MCF 10A (cell line): Measurements from ENCODE around the gene DMBT1. TPM values are rescaled to one million over a fixed set of nuclear protein-coding genes. Genes with fewer than 3 reads are reported as not detected.

Experiments
- BruUV-seq: library from RNA; stranded (reverse); fragments of 400-500 nt; replicated peaks from 2 replicates; lab custom pipeline; 2021; lab: Mats Ljungman, UMichigan
- CTCF ChIA-PET: fragments of 300-600 bp; sonication (Branson Sonifier 250); formaldehyde crosslinking; extraction: SDS; loops from one replicate; lab custom pipeline; 2021; ENCODE audit warnings: antibody characterized with exemption, inconsistent platforms; lab: Yijun Ruan, JAX
- POLR2A ChIA-PET: fragments of 300-600, 350-650 bp; sonication (Branson Sonifier 250); formaldehyde crosslinking; extraction: SDS; loops from one replicate; lab custom pipeline; 2020; ENCODE audit warnings: antibody characterized with exemption, inconsistent platforms; lab: Yijun Ruan, JAX
- DNase-seq: peaks from one replicate; pipeline ENCODE4 v3.0.0-alpha.2; 2018; ENCODE audit not compliant: unreplicated experiment
- H3K27ac Mint-ChIP-seq: one replicate; pipeline ENCODE4 v1.8.0; 2022; ENCODE audit warnings: mild to moderate bottlenecking, low read depth, mixed read lengths; ENCODE audit not compliant: unreplicated experiment
- H3K27me3 Mint-ChIP-seq: one replicate; pipeline ENCODE4 v1.8.0; 2022; ENCODE audit warnings: mixed read lengths; ENCODE audit not compliant: insufficient read depth, unreplicated experiment
- H3K36me3 Mint-ChIP-seq: one replicate; pipeline ENCODE4 v1.8.0; 2022; ENCODE audit warnings: mild to moderate bottlenecking, moderate library complexity, mixed read lengths; ENCODE audit not compliant: insufficient read depth, unreplicated experiment
- H3K4me1 Mint-ChIP-seq: one replicate; pipeline ENCODE4 v1.8.0; 2022; ENCODE audit warnings: mixed read lengths; ENCODE audit not compliant: insufficient read depth, unreplicated experiment
- H3K4me3 Mint-ChIP-seq: one replicate; pipeline ENCODE4 v1.8.0; 2022; ENCODE audit warnings: mild to moderate bottlenecking, moderate library complexity, mixed read lengths; ENCODE audit not compliant: unreplicated experiment
- H3K9me3 Mint-ChIP-seq: one replicate; pipeline ENCODE4 v1.8.0; 2022; ENCODE audit warnings: mixed read lengths; ENCODE audit not compliant: unreplicated experiment
- CTCF ChIP-seq: fragments of 200-600 bp; IDR thresholded peaks from one replicate; pipeline ENCODE4 v1.8.0; 2022; ENCODE audit warnings: antibody characterized with exemption, mild to moderate bottlenecking; ENCODE audit not compliant: unreplicated experiment
- intact Hi-C: fragments of 100-400 bp; cut with micrococcal nuclease; formaldehyde crosslinking; loops from 2 replicates; pipeline ENCODE4 v1.14.1; 2022
- total RNA-seq: library from RNA; stranded (reverse); gene quantifications from 2 replicates; pipeline ENCODE4 v1.2.3, GENCODE V29; 2022

Gene DMBT1
- total RNA-seq, 1 experiment from 2014 or later, result 7.6 TPM

GRCh38 chr10:122665329-122665860 lies 104.8 kb downstream of the DMBT1 start:
- no peak for DNase-seq
- intact Hi-C loops, result no loop called here
- ChIA-PET CTCF (no interaction called here), POLR2A (interaction anchor here (0.9 kb wide), 1 partner anchor 39 kb away, joined by 3 read pairs; no protein-coding TSS in a partner anchor)
- TF ChIP-seq CTCF, result no peak
- Mint-ChIP-seq H3K27me3 (peaks cover 29% of the 10 kb centered on the region), H3K4me1 (no peaks in the 10 kb centered on the region), H3K4me3 (no peak overlapping the region), H3K36me3 (no peaks in the 10 kb centered on the region), H3K9me3 (no peaks in the 10 kb centered on the region), H3K27ac (no peak overlapping the region)
- no TSS peak for BruUV-seq

- ChIA-PET CTCF (no interaction called here), POLR2A (no interaction called here)
- no peak for DNase-seq
- Mint-ChIP-seq H3K36me3 (no peaks in the 10 kb centered on the region), H3K27me3 (peaks cover 29% of the 10 kb centered on the region), H3K4me3 (no peak overlapping the region), H3K9me3 (no peaks in the 10 kb centered on the region), H3K4me1 (peaks cover 3% of the 10 kb centered on the region), H3K27ac (no peak overlapping the region)
- no peak for TF ChIP-seq CTCF
- intact Hi-C loops, result no loop called here
- BruUV-seq, result no TSS peak
These were observed 105.4 kb downstream of the DMBT1 start for GRCh38 chr10:122665946-122666345.

- Mint-ChIP-seq H3K4me1 (peaks cover 7% of the 10 kb centered on the region), H3K27ac (no peak overlapping the region), H3K4me3 (no peak overlapping the region), H3K9me3 (no peaks in the 10 kb centered on the region), H3K27me3 (peaks cover 30% of the 10 kb centered on the region), H3K36me3 (no peaks in the 10 kb centered on the region)
- POLR2A ChIA-PET, result no interaction called here
- intact Hi-C loops, result no loop called here
- TF ChIP-seq CTCF, result no peak
- CTCF ChIA-PET, result no interaction called here
- no peak for DNase-seq
- BruUV-seq, result no TSS peak
These were observed 108.5 kb downstream of the DMBT1 start for GRCh38 chr10:122669045-122669444.

- CTCF ChIA-PET, result interaction anchor here (0.7 to 1.0 kb wide), 2 partner anchors 21 to 171 kb away, joined by 3 read pairs; no protein-coding TSS in a partner anchor
- no peak for TF ChIP-seq CTCF
- peaks cover 7% of the 10 kb centered on the region for H3K4me1 Mint-ChIP-seq
- no TSS peak for BruUV-seq
- H3K27ac Mint-ChIP-seq, result no peak overlapping the region
- no peaks in the 10 kb centered on the region for H3K9me3 Mint-ChIP-seq
- H3K36me3 Mint-ChIP-seq, result no peaks in the 10 kb centered on the region
- POLR2A ChIA-PET, result no interaction called here
- no peak for DNase-seq
- H3K27me3 Mint-ChIP-seq, result peaks cover 36% of the 10 kb centered on the region
- intact Hi-C loops, result no loop called here
- no peak overlapping the region for H3K4me3 Mint-ChIP-seq
These were observed 109.3 kb downstream of the DMBT1 start for GRCh38 chr10:122669842-122670241.
